NCI-H2029 treated with DMSO at 0.1 percent for 48 hours (cell line): Measurements from ENCODE around the gene GRHL1.
"Not testable (repeated sequence)": the region's sequence is repeated elsewhere in the genome, so short reads cannot be mapped to it uniquely, and the experiment has no call there.

Experiments used
- DNase-seq: peaks from one replicate; lab custom pipeline; 2025; lab: John Stamatoyannopoulos, UW

The GRHL1 gene, protein sequence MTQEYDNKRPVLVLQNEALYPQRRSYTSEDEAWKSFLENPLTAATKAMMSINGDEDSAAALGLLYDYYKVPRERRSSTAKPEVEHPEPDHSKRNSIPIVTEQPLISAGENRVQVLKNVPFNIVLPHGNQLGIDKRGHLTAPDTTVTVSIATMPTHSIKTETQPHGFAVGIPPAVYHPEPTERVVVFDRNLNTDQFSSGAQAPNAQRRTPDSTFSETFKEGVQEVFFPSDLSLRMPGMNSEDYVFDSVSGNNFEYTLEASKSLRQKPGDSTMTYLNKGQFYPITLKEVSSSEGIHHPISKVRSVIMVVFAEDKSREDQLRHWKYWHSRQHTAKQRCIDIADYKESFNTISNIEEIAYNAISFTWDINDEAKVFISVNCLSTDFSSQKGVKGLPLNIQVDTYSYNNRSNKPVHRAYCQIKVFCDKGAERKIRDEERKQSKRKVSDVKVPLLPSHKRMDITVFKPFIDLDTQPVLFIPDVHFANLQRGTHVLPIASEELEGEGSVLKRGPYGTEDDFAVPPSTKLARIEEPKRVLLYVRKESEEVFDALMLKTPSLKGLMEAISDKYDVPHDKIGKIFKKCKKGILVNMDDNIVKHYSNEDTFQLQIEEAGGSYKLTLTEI

DNA sequence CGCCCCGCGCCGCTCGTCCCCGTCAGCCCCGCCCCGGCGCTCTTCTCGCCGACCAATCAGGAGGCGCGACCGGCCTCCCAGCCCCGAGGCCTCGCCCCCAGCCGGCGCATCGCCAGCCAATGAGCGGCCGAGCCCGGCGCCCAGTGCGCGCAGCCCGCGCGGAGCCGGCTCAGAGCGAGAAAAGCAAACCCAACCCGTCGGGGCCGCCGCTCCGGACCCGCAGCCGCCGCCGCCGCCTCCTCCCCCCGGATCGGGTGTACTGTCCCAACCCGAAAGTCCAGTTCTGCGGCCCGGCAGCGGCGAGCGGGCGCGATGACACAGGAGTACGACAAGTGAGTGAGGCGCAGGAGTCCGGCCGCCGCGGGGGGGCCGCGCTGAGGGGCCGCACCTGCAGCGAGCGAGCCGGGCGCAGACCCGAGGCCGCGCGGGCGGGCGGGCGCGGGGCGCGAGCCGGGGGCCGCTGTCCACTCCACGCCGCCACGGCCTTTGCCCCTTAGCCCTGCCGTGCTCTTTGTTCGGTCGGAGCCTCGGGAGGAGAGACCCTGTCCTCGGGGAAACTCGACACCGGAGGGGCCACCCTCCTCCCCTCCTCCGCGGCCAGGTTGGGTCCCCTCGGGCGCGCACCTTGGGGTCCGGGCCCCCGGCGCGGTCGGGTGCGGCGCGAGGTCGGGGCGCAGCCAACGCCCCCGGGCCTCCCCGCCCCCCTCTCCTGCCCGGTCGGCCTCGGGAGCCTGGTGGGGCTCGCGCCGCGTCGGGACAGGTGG is at the start of gene GRHL1:
Gene GRHL1 (plus strand): TSS at position 172 of the 764 bp plus-strand sequence. CDS start 141 bp downstream, at position 313.
- peak; percentile 22 for DNase-seq

DNA sequence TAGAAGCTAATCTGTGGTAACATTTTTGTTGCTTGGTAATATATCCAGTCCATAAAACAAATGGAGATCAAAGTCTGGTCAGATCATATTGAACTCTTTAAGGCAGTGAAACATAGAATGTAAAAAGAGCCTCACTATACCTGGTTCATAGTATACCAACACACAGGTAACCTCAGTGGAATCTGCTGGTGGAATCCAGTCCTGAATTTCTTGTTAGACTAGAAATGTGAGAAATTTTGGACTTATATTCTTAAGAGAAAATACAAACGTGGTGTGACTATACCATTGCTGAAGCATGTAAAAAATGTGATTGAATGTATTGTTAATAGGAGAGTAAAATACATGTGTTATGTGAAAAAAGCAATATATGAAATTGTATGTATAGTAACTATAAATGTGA is 46.1 kb upstream of the GRHL1 start:
- DNase-seq, result no peak

DNA sequence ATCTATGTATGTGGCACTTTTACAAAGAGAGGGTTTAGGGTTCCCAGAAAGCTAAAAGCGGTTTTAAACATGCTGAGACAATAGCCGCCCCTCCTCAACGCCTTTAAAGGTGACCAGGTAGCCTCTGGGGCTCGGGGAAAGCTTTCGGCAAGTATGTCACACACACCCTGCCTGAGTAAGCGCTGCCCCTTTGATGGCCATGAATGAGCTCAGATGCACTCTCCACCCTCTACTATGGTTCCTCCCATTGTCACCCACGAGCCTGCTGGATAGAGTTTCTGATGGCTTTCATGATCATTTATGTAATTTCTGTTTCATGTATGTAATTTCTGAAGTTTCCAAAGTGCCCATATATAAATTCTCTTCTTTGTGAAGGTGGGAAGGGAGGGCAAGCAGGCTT is 44.1 kb upstream of the GRHL1 start:
- no peak for DNase-seq

DNA sequence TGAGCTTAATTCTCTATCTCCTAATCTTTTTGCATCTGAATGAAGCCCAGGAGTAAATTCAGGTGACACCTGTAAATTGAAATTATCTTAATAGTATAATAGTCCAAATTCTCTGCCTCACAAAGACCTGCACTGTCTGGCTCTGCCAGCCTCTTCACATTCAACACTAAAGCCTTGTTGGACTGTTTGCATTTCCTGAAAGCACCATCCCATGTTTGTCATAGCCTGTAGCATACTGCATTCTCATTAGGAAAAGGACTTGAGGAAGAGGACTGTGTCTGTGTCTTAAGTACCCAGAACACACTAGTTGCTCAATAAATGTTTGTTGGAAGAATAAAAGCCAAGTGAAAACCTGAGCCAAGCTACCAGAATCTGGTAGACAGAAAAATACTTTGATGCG is 42.9 kb upstream of the GRHL1 start:
- DNase-seq, result peak; percentile 9

DNA sequence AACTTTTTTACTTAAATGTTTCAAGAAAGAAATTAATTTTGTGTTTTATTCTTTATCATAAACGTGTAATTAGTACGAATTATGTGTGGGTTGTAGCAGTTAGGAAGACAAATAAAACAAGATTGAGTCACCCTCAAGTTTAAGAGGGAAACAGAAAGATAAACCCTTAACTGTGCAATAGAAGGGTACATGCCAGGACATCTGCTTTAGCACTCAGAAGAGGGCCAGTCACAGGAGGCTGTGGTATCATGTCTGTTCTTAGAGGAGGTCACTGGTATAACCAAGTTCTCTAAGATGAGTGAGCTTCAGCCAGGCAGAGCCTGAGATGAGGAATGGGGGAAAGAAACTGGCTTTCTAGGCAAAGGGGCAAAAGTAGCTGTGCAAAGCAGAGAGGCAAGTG is 42.4 kb upstream of the GRHL1 start:
- DNase-seq, result no peak

DNA sequence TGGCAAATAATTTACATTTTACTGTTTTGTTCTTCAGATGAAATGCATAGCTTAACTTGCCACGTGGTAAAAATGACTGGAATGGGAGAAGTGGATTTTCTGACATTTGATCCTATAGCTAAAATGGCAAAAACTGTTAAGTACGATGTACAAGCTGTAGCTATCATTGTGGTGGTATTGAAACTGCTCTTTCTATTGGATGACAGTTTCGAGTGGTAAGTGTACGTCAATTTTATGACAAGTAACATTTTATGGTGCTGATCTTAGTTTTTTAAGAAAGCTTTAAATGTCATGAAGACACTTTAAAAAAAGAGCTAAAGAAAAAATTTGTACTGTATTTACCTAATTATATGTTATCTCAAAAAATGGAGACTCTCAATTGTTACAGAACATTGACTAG is 40.8 kb upstream of the GRHL1 start:
- DNase-seq, result no peak

DNA sequence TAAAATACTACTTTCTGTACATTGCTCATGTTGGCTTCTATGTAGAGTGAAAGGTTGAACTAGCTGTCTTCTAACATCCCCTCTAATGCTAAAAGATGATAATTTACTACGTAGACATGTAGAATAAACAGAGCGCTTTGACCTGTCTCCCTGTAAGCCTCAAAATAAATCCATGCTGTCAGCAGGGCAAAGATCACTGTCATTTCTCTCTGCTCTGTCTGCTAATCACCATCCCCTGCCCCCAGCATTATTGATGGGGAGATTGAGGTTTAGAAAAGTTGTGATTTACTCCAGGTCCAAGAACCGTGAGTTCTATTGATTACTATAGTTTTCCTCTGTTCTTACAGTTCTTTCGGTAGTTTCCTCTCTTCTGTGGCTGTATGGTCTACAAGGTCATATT is 39.0 kb upstream of the GRHL1 start:
- DNase-seq, result no peak

DNA sequence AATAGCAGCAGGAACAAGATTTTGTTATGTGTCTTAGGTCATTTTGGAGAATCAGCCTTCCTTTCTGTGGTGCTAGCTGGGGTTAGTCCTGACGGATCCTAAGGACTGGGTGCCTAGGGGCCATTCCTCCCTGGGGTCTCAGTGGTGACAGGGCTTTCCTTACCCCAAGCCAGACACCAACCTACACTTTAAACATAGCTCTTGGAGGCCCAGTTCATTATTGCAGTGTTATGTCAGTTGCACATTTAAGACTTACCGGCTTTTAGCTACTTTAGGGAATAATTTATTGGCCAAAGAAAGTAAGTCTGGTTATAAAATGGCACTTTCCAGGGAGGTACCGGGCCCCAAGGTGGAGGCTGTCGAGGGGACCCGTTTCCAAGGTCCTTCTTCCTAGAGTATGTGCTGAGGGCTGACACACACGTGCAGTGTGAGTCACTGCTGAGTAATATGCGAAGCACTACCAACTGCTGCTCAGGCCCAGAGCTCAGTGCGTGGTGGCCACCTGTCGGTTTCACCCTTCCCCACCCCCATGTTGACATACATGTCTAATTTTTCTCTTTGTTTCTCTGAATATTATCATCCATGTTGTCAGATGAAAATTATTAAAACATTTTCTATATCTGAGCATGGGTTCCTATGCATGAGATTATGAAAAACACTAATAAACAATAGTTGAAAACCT is 37.0 kb upstream of the GRHL1 start:
- no peak for DNase-seq

DNA sequence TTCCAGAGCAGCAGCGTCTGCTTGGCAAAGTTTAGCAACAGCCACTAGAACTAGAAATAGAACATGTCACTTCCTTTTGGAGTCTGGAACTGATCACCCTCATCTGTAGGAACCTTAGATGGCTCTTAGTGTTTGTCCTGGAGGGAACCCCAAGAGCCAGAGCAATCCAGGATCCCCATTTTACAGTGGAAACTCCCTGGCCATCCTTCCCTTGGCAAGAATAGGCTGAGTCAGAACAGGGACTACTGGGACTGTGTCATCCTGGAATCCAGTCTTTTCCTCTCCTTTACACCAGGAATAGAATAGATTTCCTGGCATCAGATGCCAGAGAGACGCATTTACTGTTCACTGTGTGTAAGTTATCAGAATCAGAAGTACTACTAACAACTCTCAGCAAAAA is 33.2 kb upstream of the GRHL1 start:
- DNase-seq, result no peak

DNA sequence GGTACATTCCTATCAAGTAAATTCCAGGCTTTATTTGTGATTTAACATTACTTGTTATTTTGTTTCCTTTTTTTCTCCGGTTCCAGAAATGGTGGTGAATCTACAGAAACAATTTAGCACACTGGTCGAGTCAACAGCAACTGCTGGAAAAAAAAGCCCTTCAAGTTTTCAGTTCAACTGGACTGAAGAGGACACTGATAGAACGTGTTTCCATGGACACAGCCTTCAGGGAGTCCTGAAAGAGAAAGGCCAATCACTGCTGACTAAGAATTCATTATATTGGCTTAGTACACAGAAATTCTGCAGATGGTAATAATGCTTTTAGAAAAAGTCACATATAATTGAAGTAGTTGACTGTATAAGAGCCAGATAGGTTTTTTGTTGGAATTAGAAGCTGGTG is 32.0 kb upstream of the GRHL1 start:
- DNase-seq, result no peak

DNA sequence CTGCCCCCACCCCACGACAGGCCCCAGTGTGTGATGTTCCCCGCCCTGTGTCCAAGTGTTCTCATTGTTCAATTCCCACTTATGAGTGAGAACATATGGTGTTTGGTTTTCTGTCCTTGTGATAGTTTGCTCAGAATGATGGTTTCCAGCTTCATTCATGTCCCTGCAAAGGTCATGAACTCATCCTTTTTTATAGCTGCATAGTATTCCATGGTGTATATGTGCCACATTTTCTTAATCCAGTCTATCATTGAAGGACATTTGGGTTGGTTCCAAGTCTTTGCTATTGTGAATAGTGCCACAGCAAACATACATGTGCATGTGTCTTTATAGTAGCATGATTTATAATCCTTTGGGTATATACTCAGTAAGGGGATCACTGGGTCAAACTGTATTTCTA is 24.5 kb upstream of the GRHL1 start:
- not testable (repeated sequence) for DNase-seq

DNA sequence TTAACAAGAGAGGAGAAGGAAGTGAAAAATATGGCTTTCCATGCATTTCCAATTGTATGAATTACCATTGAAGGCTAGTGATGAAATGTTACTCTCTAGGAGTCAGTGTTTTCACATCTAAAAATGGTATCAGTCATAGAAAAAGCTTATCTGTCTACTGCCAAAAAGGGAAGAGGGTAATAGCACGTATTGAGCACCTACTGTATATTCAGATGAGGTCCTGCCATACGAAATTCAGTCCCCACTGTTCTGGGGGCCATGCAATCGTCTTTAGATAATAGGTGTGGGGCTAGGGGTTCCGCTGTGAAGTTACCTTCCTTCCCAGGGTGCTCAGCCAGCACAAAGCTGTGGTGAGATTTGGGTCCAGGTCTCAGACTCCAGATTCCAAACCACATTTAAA is 14.2 kb upstream of the GRHL1 start:
- DNase-seq, result no peak

DNA sequence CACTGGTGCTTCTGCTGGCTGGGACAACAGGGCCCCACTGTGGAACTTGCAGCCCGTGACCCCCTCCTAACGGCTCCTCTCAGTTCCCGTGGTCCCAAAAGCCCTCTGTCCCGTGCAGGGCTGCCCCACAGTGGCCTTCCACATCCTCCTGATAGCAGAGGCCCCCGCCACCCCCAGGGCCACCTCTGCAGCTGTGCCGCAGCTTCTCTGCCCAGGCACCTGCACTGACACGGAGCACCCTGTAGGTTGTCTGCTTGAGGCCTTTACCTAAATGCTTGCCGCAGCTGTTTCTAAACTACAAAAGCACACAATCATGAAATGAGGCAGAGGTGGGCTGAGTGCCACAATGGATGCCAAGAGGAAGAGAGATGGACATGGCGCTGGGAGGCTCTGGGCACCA is 13.5 kb upstream of the GRHL1 start:
- no peak for DNase-seq

DNA sequence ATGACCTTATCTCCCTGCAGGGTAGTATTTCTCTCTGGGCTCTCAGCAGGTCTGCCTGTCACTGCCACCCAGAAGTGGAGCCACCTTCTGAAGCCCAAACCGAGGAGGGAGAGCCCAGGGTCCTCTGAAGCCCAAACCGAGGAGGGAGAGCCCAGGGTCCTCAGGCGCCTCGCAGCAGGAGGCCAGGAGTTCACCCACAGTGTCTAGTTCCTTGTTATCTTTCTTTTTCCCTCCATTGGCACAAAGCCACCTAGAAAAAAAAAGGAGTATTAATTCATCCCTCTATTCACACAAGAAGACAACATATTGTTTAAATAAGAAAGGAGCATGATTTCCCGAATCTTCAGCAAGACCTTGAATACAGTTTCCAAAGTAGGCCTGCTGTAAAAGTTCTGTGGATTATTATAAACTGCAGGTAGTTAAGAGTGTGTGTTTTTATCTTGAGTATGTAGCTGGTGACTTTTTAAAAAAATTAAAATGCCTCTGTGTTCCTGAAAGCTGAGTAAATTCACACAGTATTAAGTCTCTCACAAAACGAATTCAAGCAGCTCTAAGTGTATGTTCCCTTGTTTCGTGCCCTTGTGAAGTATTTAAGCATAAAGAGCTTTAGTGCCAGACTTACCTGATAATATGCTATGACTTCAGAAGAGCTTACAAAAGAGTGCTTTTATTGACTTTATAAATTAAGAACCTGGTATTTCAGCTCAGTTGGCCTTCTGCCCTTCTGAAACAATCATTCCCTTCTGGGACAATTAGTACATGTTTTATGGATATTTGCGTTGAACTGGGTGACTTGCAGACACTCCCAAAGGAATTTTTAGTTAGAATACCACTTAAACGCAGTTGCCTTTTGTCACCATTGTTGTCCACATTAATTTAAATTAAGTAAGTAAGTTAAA is 11.7 kb upstream of the GRHL1 start:
- DNase-seq, result no peak

DNA sequence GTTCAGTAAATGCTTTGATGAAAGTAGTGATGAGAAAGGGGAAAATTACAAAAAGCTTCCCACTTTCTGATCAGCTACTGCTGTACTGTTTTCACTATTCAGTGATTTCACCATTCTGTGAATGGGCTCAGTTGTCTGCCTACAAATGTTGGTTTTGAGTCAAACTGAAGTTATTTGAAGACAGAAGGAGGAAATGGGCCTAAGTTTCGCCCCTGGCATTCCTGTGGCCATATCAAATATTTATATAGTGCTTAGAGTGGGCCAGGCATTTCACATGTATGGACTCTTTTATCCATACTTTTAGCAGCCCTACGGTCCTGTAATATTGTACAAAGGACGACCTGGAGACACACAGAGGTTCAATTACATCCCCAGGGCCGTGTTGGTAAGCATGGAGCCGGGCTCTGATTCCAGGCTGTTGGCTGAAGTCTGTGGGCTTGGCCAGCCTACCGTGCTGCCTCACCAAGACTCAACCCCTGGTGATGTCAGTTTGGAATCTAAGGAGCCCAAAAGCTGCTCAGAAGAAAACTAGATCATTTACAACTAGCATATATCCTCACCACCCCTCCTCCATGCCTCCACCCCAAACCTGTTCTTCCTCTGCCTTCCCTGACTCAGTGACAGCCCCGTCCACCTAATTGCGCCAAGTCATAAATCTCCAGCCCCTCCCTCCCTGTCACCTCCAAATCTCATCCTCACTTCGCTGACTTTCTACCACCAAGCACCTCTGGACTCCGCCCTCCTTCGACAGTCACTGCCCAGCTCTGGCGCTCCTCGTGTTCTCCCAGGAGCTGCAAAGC is 10.1 kb upstream of the GRHL1 start:
- no peak for DNase-seq

DNA sequence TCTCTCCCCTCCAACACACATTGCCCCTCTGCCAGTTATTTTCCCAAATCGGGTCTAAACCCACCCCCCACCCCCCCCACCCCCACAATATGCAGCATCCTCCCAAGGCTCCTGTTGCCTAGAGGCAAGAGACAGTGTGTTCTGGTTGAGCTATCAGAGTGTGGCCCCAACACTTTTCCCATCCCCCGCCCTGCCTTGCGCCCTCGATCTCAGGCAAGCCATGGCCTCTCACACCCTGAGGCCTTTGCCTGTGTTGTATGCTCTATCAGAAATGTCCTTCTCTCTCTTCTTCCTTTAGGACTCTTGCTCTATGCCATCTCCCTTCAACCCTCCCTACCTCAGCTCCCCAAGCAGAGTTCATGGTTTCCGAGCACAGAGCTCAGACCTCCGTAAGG is 9.5 kb upstream of the GRHL1 start:
- DNase-seq, result no peak

DNA sequence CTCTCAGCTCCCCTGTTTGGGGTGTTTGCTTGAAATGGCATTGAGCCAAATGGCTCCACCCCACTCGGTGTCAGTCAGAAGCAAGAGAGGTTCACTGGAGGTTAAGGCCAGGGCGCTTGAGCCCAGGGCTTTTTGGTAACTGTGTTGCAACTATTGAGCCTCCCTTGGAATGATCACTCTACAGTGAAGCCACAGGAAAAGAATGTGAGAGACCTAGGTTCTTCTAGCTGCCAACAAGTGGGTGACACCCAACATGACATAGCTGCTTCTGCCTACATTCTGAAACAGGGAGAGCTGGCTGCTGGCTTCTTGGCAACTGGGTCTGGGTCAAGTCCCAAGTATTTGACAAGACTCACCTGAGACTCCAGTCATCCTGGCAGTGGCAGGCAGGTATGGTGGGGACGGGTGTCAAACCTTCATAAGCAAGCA is 7.1 kb upstream of the GRHL1 start:
- no peak for DNase-seq

DNA sequence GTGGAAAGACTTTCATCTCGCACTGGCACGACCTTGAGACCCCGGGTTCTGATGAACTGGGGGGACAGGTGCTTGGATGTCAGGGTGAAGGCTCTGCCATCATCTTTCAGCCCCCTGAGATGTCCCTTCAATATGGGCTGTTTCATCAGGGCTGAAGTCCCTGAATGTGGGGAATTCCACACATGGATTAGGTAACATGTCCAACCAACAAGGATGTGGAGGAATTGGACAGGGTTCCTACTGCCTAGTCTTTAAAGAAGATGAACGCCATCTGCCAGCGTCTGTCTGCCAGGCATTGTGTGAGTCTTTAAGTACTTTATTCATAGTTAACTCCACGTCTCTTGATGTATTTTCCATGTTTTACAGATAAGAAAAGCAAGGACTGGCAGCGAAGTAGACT is 5.9 kb upstream of the GRHL1 start:
- no peak for DNase-seq

DNA sequence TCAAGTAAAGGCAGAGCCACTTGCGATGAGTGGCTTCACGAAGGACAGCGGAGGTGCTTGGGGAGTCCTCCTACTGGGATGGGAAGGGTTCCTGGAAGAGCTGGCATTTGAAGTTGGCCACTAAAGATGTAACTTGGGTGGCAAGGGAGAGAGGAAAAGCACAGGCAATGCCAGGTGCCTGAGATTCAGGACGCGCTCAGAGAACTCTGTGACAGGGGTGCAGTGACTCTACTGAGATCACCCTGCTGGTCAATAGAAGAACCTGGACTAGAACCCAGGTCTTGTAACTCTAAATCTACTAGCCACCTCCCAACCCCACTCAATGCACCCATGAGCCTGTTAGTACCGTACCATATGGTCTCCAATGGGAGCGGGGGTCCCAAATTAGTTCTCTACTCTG is 5.4 kb upstream of the GRHL1 start:
- no peak for DNase-seq

DNA sequence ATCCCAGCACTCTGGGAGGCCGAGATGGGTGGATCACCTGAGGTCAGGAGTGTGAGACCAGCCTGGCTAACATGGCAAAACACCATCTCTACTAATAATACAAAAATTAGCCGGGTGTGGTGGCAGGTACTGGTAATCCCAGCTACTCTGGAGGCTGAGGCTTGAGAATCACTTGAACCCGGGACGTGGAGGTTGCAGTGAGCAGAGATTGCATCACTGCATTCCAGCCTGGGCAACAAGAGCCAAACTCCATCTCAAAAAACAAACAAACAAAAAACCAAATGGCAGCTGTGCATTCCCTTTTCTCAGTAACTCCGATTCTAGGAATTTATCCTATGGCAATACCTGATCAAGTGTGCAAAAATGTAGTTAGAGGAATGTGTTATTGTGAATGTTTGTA is 4.7 kb upstream of the GRHL1 start:
- no peak for DNase-seq

DNA sequence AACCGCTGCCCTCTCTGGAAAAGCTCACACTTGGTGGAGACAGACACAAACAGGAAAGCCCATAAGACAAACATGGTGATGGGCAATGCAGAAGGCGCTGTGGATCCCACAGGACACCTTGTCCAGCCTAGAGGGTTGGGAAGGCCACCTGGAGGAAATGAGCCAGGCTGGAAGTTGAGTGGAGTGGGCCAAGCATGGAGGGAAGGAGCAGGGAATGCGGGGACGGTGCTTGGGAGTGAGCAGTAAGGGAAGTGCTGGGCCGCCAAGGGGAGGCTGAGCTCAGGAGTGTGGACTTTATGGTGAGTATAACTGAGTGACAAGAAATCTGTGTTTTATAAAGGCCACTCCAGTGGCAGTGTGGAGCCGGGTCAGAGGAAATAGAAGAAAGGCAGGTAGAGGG is 2.8 kb upstream of the GRHL1 start:
- no peak for DNase-seq
